Measurements from ENCODE around the gene RABGAP1L.

DNA sequence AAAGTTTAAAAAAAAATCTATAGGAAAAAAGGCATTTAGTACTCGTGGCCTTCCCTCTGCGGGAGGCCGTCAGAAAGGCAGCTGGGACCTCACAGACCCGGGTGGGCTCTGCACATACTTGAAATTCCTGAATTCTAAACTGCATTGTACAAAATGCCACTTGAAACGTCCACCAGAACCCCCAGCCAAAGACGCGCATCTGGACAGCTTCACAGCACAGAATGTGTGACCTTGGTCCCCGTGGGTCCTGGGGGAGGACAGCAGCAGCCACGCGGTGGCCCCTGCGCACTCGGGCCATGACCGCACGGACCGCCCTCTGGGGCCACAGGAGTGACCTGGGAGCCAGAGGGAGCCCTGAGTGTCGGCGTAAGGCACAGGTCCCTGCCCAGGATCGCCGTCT is 884.5 kb downstream of the RABGAP1L start:
- TF ChIP-seq, protein P1, sequence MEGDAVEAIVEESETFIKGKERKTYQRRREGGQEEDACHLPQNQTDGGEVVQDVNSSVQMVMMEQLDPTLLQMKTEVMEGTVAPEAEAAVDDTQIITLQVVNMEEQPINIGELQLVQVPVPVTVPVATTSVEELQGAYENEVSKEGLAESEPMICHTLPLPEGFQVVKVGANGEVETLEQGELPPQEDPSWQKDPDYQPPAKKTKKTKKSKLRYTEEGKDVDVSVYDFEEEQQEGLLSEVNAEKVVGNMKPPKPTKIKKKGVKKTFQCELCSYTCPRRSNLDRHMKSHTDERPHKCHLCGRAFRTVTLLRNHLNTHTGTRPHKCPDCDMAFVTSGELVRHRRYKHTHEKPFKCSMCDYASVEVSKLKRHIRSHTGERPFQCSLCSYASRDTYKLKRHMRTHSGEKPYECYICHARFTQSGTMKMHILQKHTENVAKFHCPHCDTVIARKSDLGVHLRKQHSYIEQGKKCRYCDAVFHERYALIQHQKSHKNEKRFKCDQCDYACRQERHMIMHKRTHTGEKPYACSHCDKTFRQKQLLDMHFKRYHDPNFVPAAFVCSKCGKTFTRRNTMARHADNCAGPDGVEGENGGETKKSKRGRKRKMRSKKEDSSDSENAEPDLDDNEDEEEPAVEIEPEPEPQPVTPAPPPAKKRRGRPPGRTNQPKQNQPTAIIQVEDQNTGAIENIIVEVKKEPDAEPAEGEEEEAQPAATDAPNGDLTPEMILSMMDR (conservative IDR thresholded peaks at IDR 0.05), result no peak
- no peak for TF ChIP-seq ZFX (IDR thresholded peaks at IDR 0.05)

Data from C4-2B (cell line).